GM18507 (cell line): ENCODE results near the gene OBSL1.

Experiments
- DNase-seq: peaks from one replicate; pipeline ENCODE4 v3.0.0; 2011; ENCODE audit warnings: low read depth; ENCODE audit not compliant: insufficient read length; ENCODE audit errors: extremely low spot score
- FAIRE-seq: peaks from 2 replicates; lab custom pipeline; 2011; peaks lifted over from hg19 to GRCh38; lab: Jason Lieb, UNC

The OBSL1 gene

DNA sequence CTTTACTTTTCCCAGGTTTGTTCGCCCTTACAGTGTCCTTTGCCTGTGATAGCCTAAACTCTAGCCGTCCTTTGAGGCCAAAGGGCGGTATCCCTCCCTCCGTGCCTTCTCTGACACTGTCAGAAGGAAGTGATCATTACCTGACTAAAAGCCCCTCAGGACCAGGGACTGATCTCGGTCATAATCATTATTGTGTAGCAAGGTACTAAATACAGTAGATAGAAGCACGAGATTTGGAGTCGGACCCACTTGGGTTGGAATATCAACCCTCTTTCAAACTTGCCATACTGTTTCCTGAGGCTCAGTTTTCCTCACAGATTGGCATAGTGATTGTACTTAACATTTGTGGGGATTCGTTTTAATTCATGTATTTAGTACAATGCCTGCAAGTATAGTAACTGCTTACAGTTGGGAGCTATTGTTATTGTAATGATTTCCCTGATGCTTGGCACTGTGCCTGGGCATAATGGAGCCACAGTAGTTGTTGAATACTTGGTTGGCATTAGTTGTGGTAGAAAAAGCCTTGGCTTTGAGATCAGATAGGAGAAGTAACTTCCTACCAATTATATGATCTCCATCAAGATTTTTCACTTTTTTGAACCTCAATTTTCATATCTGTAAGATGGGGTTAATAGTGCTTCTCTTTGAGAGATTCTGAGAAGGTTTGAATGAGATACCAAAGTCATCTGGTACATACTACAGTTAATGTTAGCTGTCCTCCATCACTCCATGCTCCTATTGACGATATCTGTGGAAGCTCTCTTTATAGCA lies 27.2 kb upstream of the OBSL1 start:
- DNase-seq (no peak), FAIRE-seq (no peak)

DNA sequence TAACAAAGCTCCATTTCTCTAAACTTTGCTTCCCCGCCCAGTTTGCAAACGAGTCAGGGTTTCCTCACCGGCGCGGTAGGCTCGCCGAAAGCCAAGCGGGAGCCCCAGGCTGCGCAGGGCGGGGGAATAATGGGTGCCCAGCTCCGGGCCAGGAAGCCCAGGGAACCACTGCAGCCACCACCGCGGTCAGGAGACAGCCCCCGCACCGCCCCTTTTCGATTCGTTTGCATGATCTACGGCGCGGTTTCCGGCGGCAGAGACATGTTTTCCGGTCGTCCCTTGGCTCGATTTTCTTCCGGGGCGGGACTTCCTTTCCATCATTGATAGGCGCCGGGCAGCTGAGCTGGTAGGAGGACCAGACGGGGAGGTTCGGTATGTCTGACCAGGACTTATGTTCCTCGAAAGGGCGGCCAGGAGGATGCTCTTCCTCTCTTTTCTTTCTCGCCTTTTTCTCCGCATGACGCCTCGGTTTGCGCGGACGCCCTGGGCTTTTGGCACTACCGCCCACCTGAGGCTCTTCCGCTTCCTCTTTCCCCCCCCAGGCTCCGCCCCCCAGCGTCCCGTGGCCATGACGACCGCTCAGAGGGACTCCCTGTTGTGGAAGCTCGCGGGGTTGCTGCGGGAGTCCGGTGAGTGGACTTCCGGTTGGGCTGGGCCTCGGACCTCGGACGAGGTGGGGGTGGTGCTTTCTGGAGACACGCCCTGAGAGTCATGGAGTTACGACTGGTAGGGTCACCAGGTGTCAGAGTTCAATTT lies 26.4 kb upstream of the OBSL1 start, which contains the start of gene STK11IP:
Gene STK11IP (plus strand): TSS at position 306 of the 756 bp plus-strand sequence. CDS start 263 bp downstream, at position 569.
- DNase-seq (peak; percentile 97), FAIRE-seq (peak; percentile 97)

- FAIRE-seq (no peak), DNase-seq (no peak)
Observed at GRCh38 chr2:219596954-219597551, 25.7 kb upstream of the OBSL1 start.

- DNase-seq: no peak
- no peak for FAIRE-seq
Observed at GRCh38 chr2:219595256-219595655, 23.9 kb upstream of the OBSL1 start.

- no peak for FAIRE-seq
Observed at GRCh38 chr2:219593154-219593553, 21.8 kb upstream of the OBSL1 start.

DNA sequence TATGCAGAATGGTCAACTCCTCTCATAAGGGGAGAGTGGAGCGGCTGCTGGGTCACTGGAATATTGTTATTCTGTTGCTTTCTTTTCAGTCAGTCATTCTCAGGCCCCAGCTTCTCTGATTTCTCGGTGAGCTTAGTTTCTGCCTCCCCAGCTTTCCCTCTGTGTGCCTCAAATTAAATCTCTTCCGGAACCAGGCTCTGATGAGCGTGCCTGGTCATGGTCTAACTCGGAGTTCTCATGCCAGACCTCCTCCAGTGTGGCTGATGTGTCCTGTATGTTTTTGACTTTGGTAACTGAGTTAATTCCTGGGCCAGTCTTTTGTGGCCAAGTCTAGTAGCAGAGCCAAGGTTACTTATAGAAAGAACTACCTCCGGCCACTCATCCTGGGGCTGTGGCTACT lies 21.4 kb upstream of the OBSL1 start:
- no peak for FAIRE-seq
- no peak for DNase-seq

More at GRCh38 chr2:219593154-219593553, 21.8 kb upstream of the OBSL1 start:
- DNase-seq: no peak

GRCh38 chr2:219591091-219591490 lies 19.8 kb upstream of the OBSL1 start:
- no peak for FAIRE-seq

GRCh38 chr2:219581346-219581745 lies 10.0 kb upstream of the OBSL1 start:
- no peak for DNase-seq
- no peak for FAIRE-seq

More at GRCh38 chr2:219591091-219591490, 19.8 kb upstream of the OBSL1 start:
- no peak for DNase-seq

GRCh38 chr2:219578811-219579613 lies 7.7 kb upstream of the OBSL1 start:
- DNase-seq: no peak
- FAIRE-seq: no peak

- DNase-seq: no peak
- no peak for FAIRE-seq
Observed at GRCh38 chr2:219576505-219577388, 5.4 kb upstream of the OBSL1 start.

DNA sequence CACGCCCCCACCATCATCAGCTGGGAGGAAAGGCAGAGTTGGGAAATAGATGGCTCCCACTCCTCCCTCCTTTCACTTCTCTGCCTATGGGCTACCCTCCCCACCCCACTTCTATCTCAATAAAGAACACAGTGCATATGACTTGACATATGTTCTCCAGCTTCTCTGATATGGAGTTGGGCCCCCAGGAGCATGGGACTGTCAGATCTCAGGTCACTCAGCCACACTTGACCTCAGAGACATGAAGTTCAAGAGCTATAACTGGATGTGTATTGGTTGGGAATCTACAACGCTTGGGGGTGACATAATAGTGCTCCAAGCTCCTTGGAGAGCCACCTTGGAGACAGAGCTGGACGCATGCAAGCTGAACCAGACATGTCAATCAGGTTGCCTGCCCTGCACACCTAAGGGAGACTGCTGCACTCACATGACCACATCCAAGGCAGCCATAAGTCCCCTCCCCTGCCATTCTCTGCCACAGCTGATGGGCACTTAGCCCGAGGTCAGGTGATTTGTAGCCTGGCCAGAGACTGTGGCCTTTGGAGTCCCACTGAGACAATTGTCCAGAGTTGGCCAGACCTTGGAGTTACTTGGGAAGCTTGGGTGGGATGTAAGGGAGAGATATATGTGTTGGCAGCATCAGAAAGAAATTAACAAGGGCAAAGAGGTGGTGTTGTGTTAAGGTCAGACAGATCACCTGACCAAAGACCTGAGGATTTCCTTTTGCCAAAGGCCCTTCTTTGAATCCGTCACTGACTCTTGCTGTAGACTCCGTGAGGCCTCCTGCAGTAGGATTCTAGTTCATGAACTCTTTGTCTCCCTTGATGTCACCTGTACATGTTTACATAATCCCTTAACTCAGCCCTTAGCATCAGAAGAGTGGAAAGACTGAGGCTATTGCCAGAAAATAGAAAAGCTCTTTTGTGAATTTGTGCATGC lies 4.5 kb upstream of the OBSL1 start:
- FAIRE-seq (no peak), DNase-seq (no peak)

DNA sequence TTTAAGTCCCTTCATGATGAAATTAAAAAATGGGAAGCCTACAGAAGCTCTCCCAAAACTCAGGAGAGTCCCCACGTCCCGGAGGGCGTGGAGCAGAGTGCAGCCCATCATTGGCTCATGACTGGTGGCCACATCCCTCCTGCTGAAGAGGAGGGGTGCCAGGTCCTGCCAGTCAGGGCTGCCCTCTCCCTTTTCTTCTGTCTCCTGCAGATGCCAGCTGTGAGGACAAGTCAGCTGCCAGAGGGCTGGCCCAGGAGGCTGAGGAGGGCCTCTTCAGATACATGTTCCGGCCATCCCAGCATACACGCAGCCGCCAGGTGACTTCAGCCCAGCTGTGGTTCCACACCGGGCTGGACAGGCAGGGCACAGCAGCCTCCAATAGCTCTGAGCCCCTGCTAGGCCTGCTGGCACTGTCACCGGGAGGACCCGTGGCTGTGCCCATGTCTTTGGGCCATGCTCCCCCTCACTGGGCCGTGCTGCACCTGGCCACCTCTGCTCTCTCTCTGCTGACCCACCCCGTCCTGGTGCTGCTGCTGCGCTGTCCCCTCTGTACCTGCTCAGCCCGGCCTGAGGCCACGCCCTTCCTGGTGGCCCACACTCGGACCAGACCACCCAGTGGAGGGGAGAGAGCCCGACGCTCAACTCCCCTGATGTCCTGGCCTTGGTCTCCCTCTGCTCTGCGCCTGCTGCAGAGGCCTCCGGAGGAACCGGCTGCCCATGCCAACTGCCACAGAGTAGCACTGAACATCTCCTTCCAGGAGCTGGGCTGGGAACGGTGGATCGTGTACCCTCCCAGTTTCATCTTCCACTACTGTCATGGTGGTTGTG lies 3.4 kb upstream of the OBSL1 start:
- FAIRE-seq (no peak), DNase-seq (no peak)

DNA sequence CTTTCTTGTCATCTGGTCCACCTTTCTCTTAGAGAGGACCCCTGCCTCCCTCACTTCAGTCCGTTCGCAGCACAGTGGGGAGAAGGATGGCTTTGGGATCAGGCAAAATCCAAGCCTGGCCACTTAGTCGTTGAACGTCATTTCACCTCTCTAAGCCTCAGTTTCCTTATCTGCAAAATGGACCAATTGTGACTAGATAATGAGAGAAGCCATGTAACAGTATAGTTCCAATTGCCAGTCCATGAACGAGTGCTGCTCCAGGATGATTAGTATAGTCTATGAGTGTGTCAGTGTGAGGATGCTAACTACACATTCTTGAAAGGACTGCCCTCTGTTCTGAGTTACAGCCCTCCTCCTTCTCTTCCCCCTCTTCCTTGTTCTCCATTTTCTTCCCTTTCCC lies 1.8 kb upstream of the OBSL1 start:
- DNase-seq (no peak), FAIRE-seq (no peak)

DNA sequence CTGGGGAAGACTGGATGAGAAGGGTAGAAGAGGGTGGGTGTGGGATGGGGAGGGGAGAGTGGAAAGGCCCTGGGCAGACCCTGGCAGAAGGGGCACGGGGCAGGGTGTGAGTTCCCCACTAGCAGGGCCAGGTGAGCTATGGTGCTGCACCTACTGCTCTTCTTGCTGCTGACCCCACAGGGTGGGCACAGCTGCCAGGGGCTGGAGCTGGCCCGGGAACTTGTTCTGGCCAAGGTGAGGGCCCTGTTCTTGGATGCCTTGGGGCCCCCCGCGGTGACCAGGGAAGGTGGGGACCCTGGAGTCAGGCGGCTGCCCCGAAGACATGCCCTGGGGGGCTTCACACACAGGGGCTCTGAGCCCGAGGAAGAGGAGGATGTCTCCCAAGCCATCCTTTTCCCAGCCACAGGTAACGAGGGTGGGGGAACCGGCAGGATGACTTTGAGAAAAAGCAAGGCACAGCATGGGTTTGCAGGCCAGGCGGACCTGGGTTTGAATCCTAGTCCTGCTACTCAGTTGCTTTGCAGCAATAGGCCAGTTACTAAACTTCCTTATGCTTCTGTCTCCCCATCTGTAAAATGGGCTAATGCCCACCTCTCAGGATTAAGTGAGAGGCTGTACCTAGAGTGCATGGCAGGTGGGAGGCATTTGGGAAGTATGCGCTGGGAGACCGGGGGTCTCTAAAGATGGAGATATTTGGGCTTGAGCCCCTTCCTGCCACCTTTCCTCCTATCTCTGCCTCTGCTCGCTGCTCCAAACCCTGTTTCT lies 1.1 kb upstream of the OBSL1 start, which contains the start of gene INHA:
Gene INHA (plus strand): TSS at position 74 of the 765 bp plus-strand sequence. CDS start 65 bp downstream, at position 139.
- DNase-seq (no peak), FAIRE-seq (no peak)

- no peak for FAIRE-seq
- DNase-seq: no peak
Observed at GRCh38 chr2:219570924-219571310, 422 bp downstream of the OBSL1 start.
